ENCODE data around the gene ABHD16A. TPM values are rescaled to one million over a fixed set of nuclear protein-coding genes. Genes with fewer than 3 reads are reported as not detected.

The ABHD16A gene
- total and polyA plus RNA-seq, 2 of the 13 experiments (the other 11 are each of a cell fraction or from before 2014, with no cell fraction given), result 43.5 to 45.4 TPM

- 0 out of 2 replicates have a peak, but pooled peaks have one; percentile 45 for TF ChIP-seq SOX13 (IDR thresholded peaks at IDR 0.05)
- peak in 1 of 2 experiments; percentile 74; a peak in 2 of 4 replicates for TF ChIP-seq SOX13 (CRISPR knock-in tag; conservative IDR thresholded peaks at IDR 0.05 in 1 of 2, IDR thresholded peaks at IDR 0.05 in 1 of 2)
- peak; percentile 69 for TF ChIP-seq NCOA2 (CRISPR knock-in tag; IDR thresholded peaks at IDR 0.05)
- TF ChIP-seq ZNF800 (CRISPR knock-in tag; IDR thresholded peaks at IDR 0.05), result 0 out of 2 replicates have a peak, but pooled peaks have one; percentile 21
- no peak; the same call in 1 of the 2 replicates for TF ChIP-seq NR2F6 (IDR thresholded peaks at IDR 0.05)
- 0 out of 2 replicates have a peak, but pooled peaks have one; percentile 28 for TF ChIP-seq NR2F6 (CRISPR knock-in tag; IDR thresholded peaks at IDR 0.05)
- TF ChIP-seq SMAD3 (CRISPR knock-in tag; IDR thresholded peaks at IDR 0.05), result peak; percentile 88
- TF ChIP-seq NBN (conservative IDR thresholded peaks at IDR 0.05), result no peak
- no peak; the same call in 1 of the 2 replicates for TF ChIP-seq ZNF292 (CRISPR knock-in tag; IDR thresholded peaks at IDR 0.05; ENCODE audit: borderline replicate concordance, low read depth)
- no peak for TF ChIP-seq ZNF468 (CRISPR knock-in tag; IDR thresholded peaks at IDR 0.05)
- TF ChIP-seq ZBTB1 (CRISPR knock-in tag; IDR thresholded peaks at IDR 0.05; ENCODE audit: borderline replicate concordance), result no peak
- no peak for TF ChIP-seq ZNF782 (CRISPR knock-in tag; IDR thresholded peaks at IDR 0.05; ENCODE audit: borderline replicate concordance)
- TF ChIP-seq ZNF605 (CRISPR knock-in tag; IDR thresholded peaks at IDR 0.05), result peak; percentile 88
- peak; percentile 48; the same call in 1 of the 2 replicates for TF ChIP-seq ZSCAN20 (CRISPR knock-in tag; IDR thresholded peaks at IDR 0.05; ENCODE audit: borderline replicate concordance)
- no peak for TF ChIP-seq CSRNP2 (CRISPR knock-in tag; conservative IDR thresholded peaks at IDR 0.05; ENCODE audit: low read depth)
- TF ChIP-seq ZNF431 (CRISPR knock-in tag; IDR thresholded peaks at IDR 0.05; ENCODE audit: borderline replicate concordance, low read depth), result peak; percentile 79; the same call in 1 of the 2 replicates
- TF ChIP-seq TFDP1 (CRISPR knock-in tag; IDR thresholded peaks at IDR 0.05; ENCODE audit: borderline replicate concordance), result peak; percentile 41; the same call in 1 of the 2 replicates
- peak; percentile 83; the same call in 1 of the 2 replicates for TF ChIP-seq YEATS2 (CRISPR knock-in tag; IDR thresholded peaks at IDR 0.05; ENCODE audit: borderline replicate concordance)
- TF ChIP-seq PAF1 (CRISPR knock-in tag; IDR thresholded peaks at IDR 0.05), result no peak
- TF ChIP-seq SP5 (CRISPR knock-in tag; IDR thresholded peaks at IDR 0.05; ENCODE audit: borderline replicate concordance, low read depth), result peak; percentile 96
- peak; percentile 90 for TF ChIP-seq RBFOX2 (IDR thresholded peaks at IDR 0.05; ENCODE audit: low read depth, low read length)
- TF ChIP-seq SMYD3 (CRISPR knock-in tag; IDR thresholded peaks at IDR 0.05), result no peak
- TF ChIP-seq SIN3B (IDR thresholded peaks at IDR 0.05; ENCODE audit: low read length), result peak; percentile 38; the same call in 1 of the 2 replicates
- TF ChIP-seq MNT (IDR thresholded peaks at IDR 0.05), result no peak
These were observed 33.1 kb upstream of the ABHD16A start, which contains the start of gene CLIC1 (continued) for GRCh38 chr6:31736021-31736767.
